ENCODE measurements around the gene NANOG. TPM values are rescaled to one million over a fixed set of nuclear protein-coding genes. Genes with fewer than 3 reads are reported as not detected.

Gene NANOG
- polyA plus RNA-seq, 3 donors from 2014 or later: not detected

Other genes with a start within 250 kb of the NANOG start
- not detected for gene APOBEC1, start 123.5 kb upstream of the NANOG start, polyA plus RNA-seq
- gene GDF3, start 93.6 kb upstream of the NANOG start, polyA plus RNA-seq: not detected
- gene DPPA3, start 78.0 kb upstream of the NANOG start, polyA plus RNA-seq: not detected
- gene CLEC4C, start 42.0 kb upstream of the NANOG start, polyA plus RNA-seq: 1 to 10 TPM in 1 of 3 donors, under 1 TPM in 2; 0.36 to 2.7 (median 0.72) TPM
- gene NANOGNB, start 24.2 kb upstream of the NANOG start, polyA plus RNA-seq: not detected
- not detected for gene SLC2A14, start 83.5 kb downstream of the NANOG start, polyA plus RNA-seq
- 100 to 1,000 TPM in 2 of 3 donors, 10 to 100 TPM in 1; 55.0 to 114 (median 114) TPM for gene SLC2A3, start 146.8 kb downstream of the NANOG start, polyA plus RNA-seq
- gene FOXJ2, start 243.3 kb downstream of the NANOG start, polyA plus RNA-seq: 10 to 100 TPM in 1 of 3 donors, 1 to 10 TPM in 2; 2.7 to 15.8 (median 3.3) TPM

Measured in immature natural killer cell (primary cell).